Measurements from ENCODE around the gene COL6A5.

Gene COL6A5

GRCh38 chr3:130456540-130456939, 111.1 kb downstream of the COL6A5 start:
- Histone ChIP-seq H3K27me3 (replicated peaks; ENCODE audit: control insufficient read depth, insufficient read depth, low read length) (no peaks in the 10 kb centered on the region), H3K36me3 (ENCODE audit: control insufficient read depth, insufficient read depth, low read length) (no peaks in the 10 kb centered on the region), H3K4me3 (replicated peaks; ENCODE audit: low read depth, low read length) (no peak overlapping the region)
- TF ChIP-seq, protein P1, sequence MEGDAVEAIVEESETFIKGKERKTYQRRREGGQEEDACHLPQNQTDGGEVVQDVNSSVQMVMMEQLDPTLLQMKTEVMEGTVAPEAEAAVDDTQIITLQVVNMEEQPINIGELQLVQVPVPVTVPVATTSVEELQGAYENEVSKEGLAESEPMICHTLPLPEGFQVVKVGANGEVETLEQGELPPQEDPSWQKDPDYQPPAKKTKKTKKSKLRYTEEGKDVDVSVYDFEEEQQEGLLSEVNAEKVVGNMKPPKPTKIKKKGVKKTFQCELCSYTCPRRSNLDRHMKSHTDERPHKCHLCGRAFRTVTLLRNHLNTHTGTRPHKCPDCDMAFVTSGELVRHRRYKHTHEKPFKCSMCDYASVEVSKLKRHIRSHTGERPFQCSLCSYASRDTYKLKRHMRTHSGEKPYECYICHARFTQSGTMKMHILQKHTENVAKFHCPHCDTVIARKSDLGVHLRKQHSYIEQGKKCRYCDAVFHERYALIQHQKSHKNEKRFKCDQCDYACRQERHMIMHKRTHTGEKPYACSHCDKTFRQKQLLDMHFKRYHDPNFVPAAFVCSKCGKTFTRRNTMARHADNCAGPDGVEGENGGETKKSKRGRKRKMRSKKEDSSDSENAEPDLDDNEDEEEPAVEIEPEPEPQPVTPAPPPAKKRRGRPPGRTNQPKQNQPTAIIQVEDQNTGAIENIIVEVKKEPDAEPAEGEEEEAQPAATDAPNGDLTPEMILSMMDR (IDR thresholded peaks at IDR 0.05; ENCODE audit: insufficient read depth, low read length, poor library complexity, severe bottlenecking), result no peak
- DNase-seq (ENCODE audit: extremely low read depth, insufficient read length), result no peak

GRCh38 chr3:130457671-130458070, 112.2 kb downstream of the COL6A5 start:
- H3K27me3 ChIP-seq (replicated peaks; ENCODE audit: control insufficient read depth, insufficient read depth, low read length), result peaks cover 1% of the 10 kb centered on the region; the same call in 1 of the 2 replicates
- no peak for DNase-seq (ENCODE audit: extremely low read depth, insufficient read length)
- H3K36me3 ChIP-seq (ENCODE audit: control insufficient read depth, insufficient read depth, low read length), result no peaks in the 10 kb centered on the region
- no peak overlapping the region for H3K4me3 ChIP-seq (replicated peaks; ENCODE audit: low read depth, low read length)
- TF ChIP-seq, protein P1 (IDR thresholded peaks at IDR 0.05; ENCODE audit: insufficient read depth, low read length, poor library complexity, severe bottlenecking), result no peak

- TF ChIP-seq, protein P1 (IDR thresholded peaks at IDR 0.05; ENCODE audit: insufficient read depth, low read length, poor library complexity, severe bottlenecking), result no peak
- no peak overlapping the region for H3K4me3 ChIP-seq (replicated peaks; ENCODE audit: low read depth, low read length)
- H3K27me3 ChIP-seq (replicated peaks; ENCODE audit: control insufficient read depth, insufficient read depth, low read length), result peaks cover 1% of the 10 kb centered on the region; the same call in 1 of the 2 replicates
- H3K36me3 ChIP-seq (ENCODE audit: control insufficient read depth, insufficient read depth, low read length), result no peaks in the 10 kb centered on the region
- DNase-seq (ENCODE audit: extremely low read depth, insufficient read length), result no peak
Measured at GRCh38 chr3:130459944-130460343, 114.5 kb downstream of the COL6A5 start.

- peaks cover 1% of the 10 kb centered on the region; the same call in 1 of the 2 replicates for H3K27me3 ChIP-seq (replicated peaks; ENCODE audit: control insufficient read depth, insufficient read depth, low read length)
- H3K36me3 ChIP-seq (ENCODE audit: control insufficient read depth, insufficient read depth, low read length), result no peaks in the 10 kb centered on the region
- no peak for DNase-seq (ENCODE audit: extremely low read depth, insufficient read length)
- H3K4me3 ChIP-seq (replicated peaks; ENCODE audit: low read depth, low read length), result no peak overlapping the region
- TF ChIP-seq, protein P1 (IDR thresholded peaks at IDR 0.05; ENCODE audit: insufficient read depth, low read length, poor library complexity, severe bottlenecking), result no peak
Measured at GRCh38 chr3:130462089-130462488, 116.6 kb downstream of the COL6A5 start.

DNA sequence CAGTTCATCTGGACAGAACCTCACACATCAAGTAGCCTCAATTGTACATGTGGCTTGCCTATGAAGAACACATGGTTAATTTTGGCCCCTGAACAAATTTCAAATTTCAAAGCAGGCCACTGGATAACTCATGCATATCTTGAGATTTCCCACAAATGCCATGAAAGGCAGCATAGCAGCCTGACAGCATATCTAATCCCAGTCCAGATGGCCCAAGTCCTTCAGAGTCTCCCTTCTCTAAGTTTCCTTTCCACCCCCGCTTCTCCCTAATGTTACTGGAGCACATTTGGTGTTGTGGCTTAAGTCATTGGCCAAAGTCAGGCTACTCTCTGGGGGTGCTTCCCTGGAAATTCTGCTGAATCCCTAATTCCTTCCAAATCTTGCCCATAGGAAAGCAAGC, 117.7 kb downstream of the COL6A5 start:
- TF ChIP-seq, protein P1 (IDR thresholded peaks at IDR 0.05; ENCODE audit: insufficient read depth, low read length, poor library complexity, severe bottlenecking), result no peak
- no peak overlapping the region for H3K4me3 ChIP-seq (replicated peaks; ENCODE audit: low read depth, low read length)
- H3K36me3 ChIP-seq (ENCODE audit: control insufficient read depth, insufficient read depth, low read length), result no peaks in the 10 kb centered on the region
- peaks cover 1% of the 10 kb centered on the region; the same call in 1 of the 2 replicates for H3K27me3 ChIP-seq (replicated peaks; ENCODE audit: control insufficient read depth, insufficient read depth, low read length)
- DNase-seq (ENCODE audit: extremely low read depth, insufficient read length), result no peak

DNA sequence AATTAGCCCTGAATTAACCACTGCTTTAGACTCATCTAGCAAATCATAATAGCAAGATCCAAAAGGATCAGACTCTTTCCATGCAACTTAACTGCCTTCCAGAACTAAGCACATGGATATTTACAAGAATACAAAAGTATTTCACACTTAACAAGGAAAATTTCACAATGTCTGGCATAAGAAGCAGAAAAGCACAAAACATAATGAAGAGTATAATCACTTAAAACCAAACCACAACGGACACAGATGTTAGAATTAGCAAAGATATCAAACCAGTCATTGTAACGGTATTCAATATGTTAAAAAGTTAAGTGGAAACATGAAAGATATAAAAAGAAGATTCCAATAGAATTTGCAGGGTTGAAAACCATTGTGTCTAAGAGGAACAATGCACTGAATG, 120.0 kb downstream of the COL6A5 start:
- Histone ChIP-seq H3K4me3 (replicated peaks; ENCODE audit: low read depth, low read length) (no peak overlapping the region), H3K27me3 (replicated peaks; ENCODE audit: control insufficient read depth, insufficient read depth, low read length) (peaks cover 1% of the 10 kb centered on the region; the same call in 1 of the 2 replicates), H3K36me3 (ENCODE audit: control insufficient read depth, insufficient read depth, low read length) (no peaks in the 10 kb centered on the region)
- TF ChIP-seq, protein P1 (IDR thresholded peaks at IDR 0.05; ENCODE audit: insufficient read depth, low read length, poor library complexity, severe bottlenecking), result no peak
- DNase-seq (ENCODE audit: extremely low read depth, insufficient read length), result no peak
